Sigmoid colon (tissue), 7 donors: Measurements from ENCODE around the gene CNTN4. TPM values are rescaled to one million over a fixed set of nuclear protein-coding genes. Genes with fewer than 3 reads are reported as not detected.

ENCODE experiments used
- DNase-seq: peaks from one replicate; pipeline ENCODE4 v3.0.0-alpha.2; 2019
- H3K27ac ChIP-seq, 4 donors: fragments of 200-600 bp; sonication (generic); one replicate each; pipeline ENCODE4 v1.5.1; 2016 to 2019; ENCODE audit warnings: mild to moderate bottlenecking in 1 of 4
- H3K27me3 ChIP-seq, 3 donors: fragments of 200-600 bp; sonication (generic); one replicate each; pipeline ENCODE4 v1.5.1; 2019; ENCODE audit warnings: mild to moderate bottlenecking in 1 of 3
- H3K36me3 ChIP-seq, 4 donors: fragments of 200-600 bp; sonication (generic); one replicate each; pipeline ENCODE4 v1.5.1; 2016 to 2019
- H3K4me1 ChIP-seq, 4 donors: fragments of 200-600 bp; sonication (generic); one replicate each; pipeline ENCODE4 v1.5.1; 2017 to 2019
- H3K4me3 ChIP-seq, 4 donors: fragments of 200-600 bp; sonication (generic); one replicate each; pipeline ENCODE4 v1.5.1; 2017 to 2019; ENCODE audit warnings: mild to moderate bottlenecking in 2 of 4, moderate library complexity in 1 of 4
- H3K9me3 ChIP-seq, 4 donors: fragments of 200-600 bp in 3 of 4; sonication (generic) in 3 of 4; one replicate each; pipeline versions ENCODE4 v1.5.1 to v1.6.1; 2013 to 2019
- EP300 ChIP-seq, 4 donors: sonication (generic); formaldehyde crosslinking; IDR thresholded peaks; one replicate each; pipeline ENCODE4 v1.6.1; 2017; ENCODE audit warnings: antibody characterized with exemption in 4 of 4
- POLR2A ChIP-seq, 2 donors: fragments of 450-650 bp; IDR thresholded peaks; one replicate each; pipeline ENCODE4 v1.6.1; 2016; ENCODE audit warnings: antibody characterized with exemption in 2 of 2, mild to moderate bottlenecking in 2 of 2, moderate library complexity in 2 of 2
- POLR2AphosphoS5 ChIP-seq, 4 donors: sonication (generic); formaldehyde crosslinking; IDR thresholded peaks; one replicate each; pipeline ENCODE4 v1.6.1; 2017; ENCODE audit warnings: antibody characterized with exemption in 4 of 4
- WGBS, 2 donors: extraction: QIAGEN DNeasy Blood & Tissue Kit; methylation state at CpG; one replicate each; pipeline ENCODE4 v1.1.7; 2013; 5-methylcytosine and 5-hydroxymethylcytosine counted together
- intact Hi-C: fragments of 100-400 bp; cut with DNase I; formaldehyde crosslinking; loops from one replicate; pipeline ENCODE4 v1.15.1; 2023
- polyA plus RNA-seq, 3 donors: library from polyadenylated mRNA; stranded (reverse); fragments of 200-250 nt; gene quantifications; one replicate each; pipeline ENCODE4 v1.2.3, GENCODE V29; 2013
- total RNA-seq, 4 donors: library from RNA; depleted of rRNA; stranded (reverse); fragments of >200 nt; gene quantifications; one replicate each; pipeline ENCODE4 v1.1.0, GENCODE V29; 2016
- TF ChIP-seq, protein P1 (sequence below), 4 experiments: fragments of 450-650 bp in 3 of 4; fragments of 200-600 bp in 1 of 4; IDR thresholded peaks; one replicate each; pipeline ENCODE4 v1.5.1; 2016 to 2019; ENCODE audit warnings: antibody characterized with exemption in 4 of 4, mild to moderate bottlenecking in 3 of 4, moderate library complexity in 2 of 4
- donor health status: healthy with polysubstance abuse.
- donor health status: Bipolar disorder and iron deficiency.
- donor health status: healthy.

The CNTN4 gene
- total and polyA plus RNA-seq, 7 donors = 1.4 to 10.0 (median 7.5) TPM

DNA sequence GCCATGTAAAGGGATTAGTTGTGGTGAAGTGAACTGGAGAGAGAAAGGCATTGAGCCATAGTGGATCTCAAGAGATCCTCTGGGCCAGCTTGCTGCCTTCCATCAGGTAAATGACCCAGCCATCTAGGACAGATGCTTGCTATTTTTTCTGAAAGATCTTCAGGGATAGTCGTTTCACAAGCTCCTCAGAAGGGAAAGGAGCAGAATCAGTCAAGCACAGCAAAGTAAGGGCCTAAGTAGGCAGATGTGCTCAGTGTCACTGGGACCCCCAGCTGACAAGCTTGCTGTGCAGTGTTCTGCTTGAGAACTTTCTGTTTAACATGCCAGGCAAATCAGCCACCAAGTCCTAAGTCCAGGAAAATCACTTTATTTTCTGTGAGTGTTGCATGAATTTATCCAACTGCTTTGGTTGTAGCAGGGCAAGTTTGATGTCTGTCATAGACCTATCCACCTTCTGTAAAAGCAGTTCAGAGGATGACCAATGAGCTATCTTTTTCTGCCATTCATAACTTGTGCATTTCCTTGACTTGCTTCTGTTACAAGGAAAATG is 691.7 kb downstream of the CNTN4 start:
- Histone ChIP-seq H3K4me1 (no peaks in the 10 kb centered on the region), H3K4me3 (no peak overlapping the region), H3K9me3 (no peaks in the 10 kb centered on the region), H3K36me3 (no peaks in the 10 kb centered on the region), H3K27me3 (no peaks in the 10 kb centered on the region), H3K27ac (no peak overlapping the region)
- intact Hi-C loops = no loop called here
- 63 to 76% methylated on average over 1 of the region's 1 CpG for WGBS, 2 donors
- TF ChIP-seq POLR2A (IDR thresholded peaks at IDR 0.05) = no peak
- TF ChIP-seq, protein P1, sequence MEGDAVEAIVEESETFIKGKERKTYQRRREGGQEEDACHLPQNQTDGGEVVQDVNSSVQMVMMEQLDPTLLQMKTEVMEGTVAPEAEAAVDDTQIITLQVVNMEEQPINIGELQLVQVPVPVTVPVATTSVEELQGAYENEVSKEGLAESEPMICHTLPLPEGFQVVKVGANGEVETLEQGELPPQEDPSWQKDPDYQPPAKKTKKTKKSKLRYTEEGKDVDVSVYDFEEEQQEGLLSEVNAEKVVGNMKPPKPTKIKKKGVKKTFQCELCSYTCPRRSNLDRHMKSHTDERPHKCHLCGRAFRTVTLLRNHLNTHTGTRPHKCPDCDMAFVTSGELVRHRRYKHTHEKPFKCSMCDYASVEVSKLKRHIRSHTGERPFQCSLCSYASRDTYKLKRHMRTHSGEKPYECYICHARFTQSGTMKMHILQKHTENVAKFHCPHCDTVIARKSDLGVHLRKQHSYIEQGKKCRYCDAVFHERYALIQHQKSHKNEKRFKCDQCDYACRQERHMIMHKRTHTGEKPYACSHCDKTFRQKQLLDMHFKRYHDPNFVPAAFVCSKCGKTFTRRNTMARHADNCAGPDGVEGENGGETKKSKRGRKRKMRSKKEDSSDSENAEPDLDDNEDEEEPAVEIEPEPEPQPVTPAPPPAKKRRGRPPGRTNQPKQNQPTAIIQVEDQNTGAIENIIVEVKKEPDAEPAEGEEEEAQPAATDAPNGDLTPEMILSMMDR (IDR thresholded peaks at IDR 0.05) = no peak
- no peak for TF ChIP-seq EP300 (IDR thresholded peaks at IDR 0.05)
- no peak for TF ChIP-seq POLR2AphosphoS5 (IDR thresholded peaks at IDR 0.05)
- DNase-seq = no peak

DNA sequence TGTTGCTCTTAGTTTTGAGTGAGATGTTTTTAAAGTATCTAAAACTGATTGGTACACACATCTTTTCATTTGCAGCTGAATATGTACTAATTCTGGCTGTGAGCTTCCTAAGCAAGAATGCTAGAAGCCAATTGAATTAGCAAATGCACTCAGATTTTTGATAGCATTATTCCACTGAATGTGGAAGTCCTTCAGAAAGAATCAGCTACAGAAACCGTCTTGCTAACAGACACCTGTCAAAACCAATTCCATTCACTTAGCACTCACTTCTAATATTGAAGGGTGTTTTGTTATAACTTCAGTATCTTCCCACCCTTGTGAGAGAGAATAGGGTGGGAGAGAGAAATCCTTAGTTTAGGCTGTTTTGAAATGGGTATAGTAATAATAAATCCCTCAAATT is 693.8 kb downstream of the CNTN4 start:
- Histone ChIP-seq H3K4me3 (no peak overlapping the region), H3K9me3 (no peaks in the 10 kb centered on the region), H3K27me3 (no peaks in the 10 kb centered on the region), H3K4me1 (no peaks in the 10 kb centered on the region), H3K27ac (no peak overlapping the region), H3K36me3 (no peaks in the 10 kb centered on the region)
- intact Hi-C loops = no loop called here
- TF ChIP-seq EP300 (IDR thresholded peaks at IDR 0.05) = no peak
- no peak for TF ChIP-seq POLR2AphosphoS5 (IDR thresholded peaks at IDR 0.05)
- TF ChIP-seq, protein P1 (IDR thresholded peaks at IDR 0.05) = no peak
- TF ChIP-seq POLR2A (IDR thresholded peaks at IDR 0.05) = no peak
- 81 to 97% methylated on average over 1 of the region's 1 CpG for WGBS, 2 donors
- no peak for DNase-seq

DNA sequence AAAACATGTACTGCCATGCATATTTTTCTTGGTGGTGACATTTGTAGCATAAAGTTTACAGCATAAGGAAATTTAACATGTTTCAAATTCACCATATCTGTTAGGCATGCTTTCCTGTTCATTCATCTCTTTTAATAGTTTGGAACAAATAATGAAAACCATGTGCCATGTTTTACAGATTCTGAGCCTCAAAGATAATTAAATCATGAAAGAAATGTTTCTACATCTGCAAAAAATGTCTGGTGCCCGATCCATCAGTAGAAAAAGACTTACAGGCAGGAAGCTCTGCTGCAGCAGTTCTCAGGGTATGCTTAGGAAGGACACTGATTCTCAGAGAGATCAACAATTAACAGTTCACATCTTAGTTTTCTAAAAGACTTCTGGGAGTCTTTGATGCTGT is 695.3 kb downstream of the CNTN4 start:
- Histone ChIP-seq H3K36me3 (no peaks in the 10 kb centered on the region), H3K9me3 (no peaks in the 10 kb centered on the region), H3K4me1 (no peaks in the 10 kb centered on the region), H3K4me3 (no peak overlapping the region), H3K27me3 (no peaks in the 10 kb centered on the region), H3K27ac (no peak overlapping the region)
- DNase-seq = no peak
- TF ChIP-seq POLR2A (IDR thresholded peaks at IDR 0.05) (no peak), EP300 (IDR thresholded peaks at IDR 0.05) (no peak), POLR2AphosphoS5 (IDR thresholded peaks at IDR 0.05) (no peak)
- TF ChIP-seq, protein P1 (IDR thresholded peaks at IDR 0.05) = no peak
- 77 to 94% methylated on average over 1 of the region's 1 CpG for WGBS, 2 donors
- intact Hi-C loops = no loop called here

DNA sequence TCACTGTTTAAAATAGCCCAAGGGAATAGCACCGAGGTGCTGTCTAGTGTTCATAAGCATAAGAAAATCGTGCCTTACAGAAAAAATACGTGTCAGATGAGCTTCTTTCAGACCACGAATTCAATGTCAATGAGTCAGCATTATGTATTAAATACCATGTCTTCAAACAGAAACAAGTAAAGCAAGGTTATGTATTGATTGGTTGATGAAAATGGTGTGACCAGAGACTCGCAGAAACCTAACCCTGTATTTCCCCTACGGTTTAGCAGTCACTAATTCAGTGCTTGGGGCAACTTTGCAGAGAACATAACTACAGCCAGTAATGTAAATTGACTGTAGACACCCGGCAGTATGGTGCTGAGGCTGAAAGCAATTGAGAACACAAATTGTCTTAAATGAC is 703.8 kb downstream of the CNTN4 start:
- Histone ChIP-seq H3K36me3 (no peaks in the 10 kb centered on the region), H3K27ac (no peak overlapping the region), H3K27me3 (no peaks in the 10 kb centered on the region), H3K9me3 (no peaks in the 10 kb centered on the region), H3K4me1 (no peaks in the 10 kb centered on the region), H3K4me3 (no peak overlapping the region)
- intact Hi-C loops = no loop called here
- 81 to 90% methylated on average over 7 of the region's 7 CpGs for WGBS, 2 donors
- no peak for DNase-seq
- TF ChIP-seq POLR2AphosphoS5 (IDR thresholded peaks at IDR 0.05) = no peak
- TF ChIP-seq, protein P1 (IDR thresholded peaks at IDR 0.05) = no peak
- no peak for TF ChIP-seq POLR2A (IDR thresholded peaks at IDR 0.05)
- no peak for TF ChIP-seq EP300 (IDR thresholded peaks at IDR 0.05)

DNA sequence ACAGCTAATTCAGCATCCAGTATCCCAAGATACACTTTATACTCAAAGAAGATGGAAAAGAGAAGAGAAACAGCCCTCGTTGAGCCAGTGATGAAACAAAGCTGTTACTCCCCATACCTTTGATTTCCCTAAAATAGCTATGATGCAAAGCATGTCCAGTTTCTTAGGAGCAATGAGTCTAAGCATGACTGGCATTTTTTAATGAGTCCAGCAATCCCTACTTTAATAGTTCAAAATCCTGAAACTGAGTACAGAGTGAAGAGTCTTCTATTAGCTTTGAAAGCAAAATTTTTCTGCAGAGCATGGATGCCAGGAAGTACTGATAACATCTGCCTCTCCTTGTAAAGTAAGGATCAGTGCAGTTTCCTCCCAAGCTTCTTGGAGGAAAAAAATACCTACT is 708.8 kb downstream of the CNTN4 start:
- no peaks in the 10 kb centered on the region for H3K4me1 ChIP-seq
- H3K27ac ChIP-seq = no peak overlapping the region
- WGBS, 2 donors = 63 to 74% methylated on average over 1 of the region's 1 CpG
- no peaks in the 10 kb centered on the region for H3K36me3 ChIP-seq
- DNase-seq = no peak
- H3K27me3 ChIP-seq = no peaks in the 10 kb centered on the region
- intact Hi-C loops = no loop called here
- no peak overlapping the region for H3K4me3 ChIP-seq
- TF ChIP-seq, protein P1 (IDR thresholded peaks at IDR 0.05) = no peak
- TF ChIP-seq POLR2A (IDR thresholded peaks at IDR 0.05) (no peak), POLR2AphosphoS5 (IDR thresholded peaks at IDR 0.05) (no peak), EP300 (IDR thresholded peaks at IDR 0.05) (no peak)
- H3K9me3 ChIP-seq = no peaks in the 10 kb centered on the region
